ELF-1 (cell line): ENCODE data around the gene FAT1.

Experiments used
- DNase-seq: peaks from one replicate; pipeline ENCODE4 v3.0.0-alpha.2; 2016; ENCODE audit warnings: low read depth, low spot score

FAT1 gene

DNA sequence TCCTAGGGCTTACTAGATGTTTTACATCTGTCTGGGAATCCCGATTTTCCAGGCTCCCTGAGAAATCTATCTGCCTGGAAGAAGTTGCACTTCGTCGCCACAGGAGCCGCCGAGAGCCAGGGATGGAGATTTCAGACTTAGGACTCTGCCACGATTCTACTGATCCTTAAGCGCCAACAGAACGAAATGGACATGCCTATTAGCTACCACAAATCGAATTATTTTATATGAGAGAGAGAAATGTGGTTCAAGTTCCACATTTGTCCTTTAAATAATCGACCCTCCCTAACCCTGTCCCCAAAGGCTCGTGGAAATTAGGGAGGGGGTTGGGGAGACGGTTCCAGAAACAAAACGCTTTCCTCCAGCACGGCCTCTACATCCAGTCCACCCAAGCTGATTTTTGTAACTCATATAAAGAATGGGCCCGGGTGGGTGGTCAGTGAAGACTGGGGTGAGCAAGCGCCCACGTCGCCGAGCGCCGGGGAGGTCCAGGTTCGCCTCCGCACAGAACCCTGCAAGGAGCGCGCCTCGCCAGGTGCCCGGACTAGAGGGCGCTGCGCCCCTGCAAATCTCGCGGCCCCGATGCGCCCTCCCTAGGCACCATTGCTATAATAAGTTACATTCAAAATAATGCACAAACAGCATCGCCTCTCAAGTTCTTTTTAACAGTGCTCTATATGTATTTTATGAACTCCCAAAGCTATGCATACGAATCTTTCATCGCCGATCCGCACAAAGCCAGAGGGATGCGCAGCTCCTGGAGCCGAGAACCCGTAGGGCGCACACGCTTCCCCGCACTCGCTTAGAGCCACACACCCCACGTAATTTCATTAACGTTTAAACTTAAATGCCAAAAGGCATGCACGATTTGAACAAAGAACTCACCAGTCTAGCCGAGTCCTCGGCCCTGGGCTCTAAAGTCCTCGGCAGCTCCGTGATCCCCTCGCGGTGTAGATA, 2.1 kb upstream of the FAT1 start:
- peak; percentile 82 for DNase-seq

DNA sequence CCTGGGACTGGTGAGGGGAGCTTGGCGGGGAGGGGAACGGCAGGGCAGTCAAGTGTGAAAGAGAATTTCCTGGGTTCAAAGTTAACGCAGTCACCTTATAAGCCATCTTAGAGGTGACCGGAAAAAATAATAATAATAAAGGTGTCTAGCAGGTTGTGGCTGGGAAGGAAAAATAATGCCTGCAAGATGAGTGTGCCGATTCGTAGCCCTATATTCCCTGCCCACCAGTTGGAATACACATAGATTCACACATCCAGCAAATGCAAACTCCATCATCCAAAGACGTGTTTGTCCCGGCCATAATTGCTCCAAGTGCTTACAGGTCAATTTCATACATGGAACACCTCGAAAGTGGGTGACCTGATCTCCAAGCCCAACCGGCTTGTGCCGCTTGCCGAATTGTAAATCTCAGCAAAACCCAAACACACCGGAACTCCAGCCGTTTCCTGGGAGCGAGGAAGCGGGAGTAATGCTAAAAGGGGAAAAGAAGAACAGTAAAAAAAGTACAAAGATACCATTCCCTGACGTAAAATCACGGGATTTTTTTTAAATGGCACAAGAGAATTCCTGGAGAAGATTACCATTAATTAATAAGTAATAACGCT, 1.3 kb upstream of the FAT1 start:
- peak; percentile 64 for DNase-seq

DNA sequence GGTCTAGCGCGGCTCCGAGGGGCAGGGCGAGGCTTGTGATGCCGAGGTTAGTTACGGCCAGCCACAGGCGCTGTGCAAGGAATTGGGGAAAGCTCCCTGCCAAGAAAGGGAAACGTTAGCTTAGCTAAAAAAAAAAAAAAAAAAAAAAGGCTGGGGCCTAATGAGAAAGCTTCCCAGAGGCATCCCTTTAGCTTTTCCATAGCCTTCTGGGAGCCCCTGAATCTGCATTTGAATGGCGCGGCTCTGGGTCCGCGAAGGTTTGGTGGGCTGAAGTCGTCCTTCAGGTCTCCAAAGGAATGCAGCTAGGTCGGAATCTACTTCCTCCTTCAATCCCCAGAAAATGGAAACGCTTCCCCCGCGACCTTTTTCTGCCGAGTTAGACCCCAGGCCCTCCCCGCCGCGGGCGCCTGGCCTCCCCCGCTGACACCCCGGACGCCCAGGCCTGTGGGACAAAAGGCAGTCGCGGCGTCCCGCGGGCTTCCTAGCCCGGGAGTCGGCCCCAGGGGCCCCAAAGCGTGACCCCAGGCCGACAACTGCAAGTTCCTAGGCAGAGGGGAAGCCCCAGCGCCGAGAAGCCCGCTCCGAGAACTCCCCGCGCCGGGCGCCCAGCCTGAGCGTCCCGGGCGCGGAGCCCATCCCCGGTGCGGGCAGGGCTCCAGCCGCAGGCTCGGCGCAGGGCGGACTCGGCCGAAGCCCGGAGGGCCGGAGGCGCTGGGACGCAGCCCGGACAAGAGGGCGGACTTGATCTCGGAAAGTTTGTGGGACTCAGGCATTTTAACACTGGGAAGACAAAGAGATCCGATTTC, 605 bp upstream of the FAT1 start:
- DNase-seq: peak; percentile 90

DNA sequence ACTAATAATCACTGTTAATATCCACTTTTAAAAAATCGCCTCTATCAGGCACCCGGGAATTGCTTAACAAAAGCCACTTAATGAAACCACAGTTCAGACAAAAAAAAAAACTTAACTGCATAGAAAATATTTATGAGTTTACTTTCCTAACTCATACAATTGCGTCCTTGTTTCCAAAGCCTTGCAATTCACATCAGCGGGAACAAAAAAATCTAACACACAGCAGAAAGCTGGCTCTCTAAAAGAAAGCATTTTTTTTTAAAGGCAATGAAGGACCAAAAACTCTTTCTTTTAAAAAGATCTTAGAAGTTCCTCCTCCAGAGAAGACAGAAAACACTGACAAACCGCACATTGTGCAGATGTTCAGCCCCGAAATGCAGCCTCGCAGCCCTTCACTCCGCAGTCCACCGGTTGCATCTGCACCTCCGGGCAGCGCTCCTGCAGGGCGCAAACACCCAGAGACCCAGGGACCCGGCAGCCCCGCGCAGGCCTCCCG, 812 bp downstream of the FAT1 start:
- DNase-seq: peak; percentile 57

DNA sequence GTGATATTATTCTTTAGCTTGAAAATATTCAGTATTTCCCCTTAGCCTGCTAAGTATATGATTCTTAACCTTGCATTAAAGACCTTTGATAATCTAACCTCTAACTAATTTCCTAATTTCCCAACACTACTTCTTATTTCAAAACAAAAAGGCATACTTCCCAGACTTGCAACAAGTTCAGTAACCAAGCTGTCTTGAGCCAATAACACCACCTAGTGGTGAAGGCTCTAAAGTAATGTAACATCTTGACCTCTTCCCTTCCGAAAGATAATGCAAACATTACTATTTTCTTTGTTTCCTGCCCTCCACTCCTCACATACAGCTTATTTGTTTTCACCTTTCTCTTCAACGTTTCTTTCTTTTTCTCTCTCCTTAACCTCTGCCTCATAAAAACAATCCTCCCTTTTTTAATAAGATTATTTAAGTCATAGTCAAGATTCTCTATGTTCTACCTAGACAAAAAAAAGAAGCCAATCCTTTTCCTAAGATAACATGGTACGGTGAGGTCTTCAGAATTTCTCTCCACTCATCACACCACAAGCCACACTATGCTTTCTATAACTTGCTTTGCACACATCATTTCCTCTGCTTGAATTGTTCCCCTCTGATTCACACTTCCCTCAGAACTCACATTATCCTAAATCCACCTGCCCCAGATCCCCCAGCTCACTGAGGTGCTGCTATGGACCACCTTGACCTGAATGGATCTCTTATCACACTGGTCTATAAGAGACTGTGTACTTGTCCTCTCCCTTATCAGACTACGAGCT, 3.5 kb downstream of the FAT1 start:
- no peak for DNase-seq

DNA sequence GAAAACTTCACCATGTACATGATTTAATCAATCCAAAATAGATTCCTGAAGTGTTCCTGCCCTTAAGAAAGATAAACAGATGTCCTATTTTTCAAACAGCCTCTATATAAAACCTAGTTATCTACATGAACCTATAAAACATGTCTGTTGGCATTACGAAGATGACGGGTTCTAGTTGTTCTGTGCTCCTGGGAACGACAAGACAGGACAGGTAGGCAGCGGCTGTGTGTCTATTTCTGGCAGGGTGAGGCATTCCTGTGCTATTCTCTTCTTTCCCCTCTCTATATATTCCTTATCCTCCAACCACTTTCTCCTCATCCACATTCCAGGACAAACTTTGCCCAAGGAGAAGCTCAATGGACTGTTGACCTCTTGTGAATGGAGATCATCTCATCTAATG, 6.1 kb downstream of the FAT1 start:
- DNase-seq: no peak

DNA sequence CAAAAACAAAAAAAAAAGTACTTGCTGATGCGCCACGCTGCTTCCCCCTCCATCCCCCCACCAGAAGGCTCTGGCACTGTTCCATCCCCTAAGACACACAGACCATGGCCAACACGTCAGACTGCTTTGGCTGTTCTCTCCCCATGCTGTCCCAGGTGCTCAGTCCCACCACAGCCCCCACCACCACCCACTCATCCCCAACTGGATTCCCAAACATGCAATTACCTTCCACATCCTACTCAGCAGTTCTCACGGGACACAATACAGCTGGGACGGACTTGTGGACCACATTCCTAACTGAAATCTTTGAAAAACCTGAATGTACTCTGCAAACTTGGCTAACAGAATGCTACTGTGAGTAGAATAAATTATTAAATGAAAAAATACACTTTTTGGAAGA, 8.6 kb downstream of the FAT1 start:
- no peak for DNase-seq

DNA sequence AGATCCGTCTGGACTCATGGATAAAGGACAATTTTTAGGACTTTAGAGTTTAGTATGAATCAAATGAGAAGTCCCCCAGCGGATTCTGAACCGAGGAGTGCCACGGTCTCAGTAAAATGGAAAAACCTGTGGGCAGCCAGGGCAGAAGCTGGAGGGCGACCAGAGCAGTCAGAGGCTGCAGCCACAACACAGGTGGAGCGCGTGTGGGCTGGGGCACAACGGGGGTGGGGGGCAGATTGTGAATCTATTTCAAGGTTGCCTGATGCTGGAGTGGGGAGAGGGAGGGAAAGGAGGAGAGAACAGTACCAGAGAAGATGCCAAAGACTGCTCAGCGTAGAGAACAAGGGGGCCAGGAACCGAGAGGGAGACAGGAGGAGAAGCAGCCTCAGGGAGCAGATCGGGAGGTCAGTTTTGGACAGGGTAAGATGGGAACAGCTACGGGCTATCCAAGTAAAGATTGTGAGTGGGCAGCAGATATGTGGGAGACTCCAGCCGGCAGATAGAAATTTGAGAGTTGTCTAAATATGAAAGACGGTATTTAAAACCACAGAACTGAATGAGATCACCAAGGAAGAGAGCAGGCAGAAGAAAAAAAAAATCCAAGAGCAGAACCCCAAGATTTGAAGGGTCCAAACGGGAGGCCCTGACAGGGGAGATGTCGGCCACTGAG, 9.5 kb downstream of the FAT1 start:
- no peak for DNase-seq

DNA sequence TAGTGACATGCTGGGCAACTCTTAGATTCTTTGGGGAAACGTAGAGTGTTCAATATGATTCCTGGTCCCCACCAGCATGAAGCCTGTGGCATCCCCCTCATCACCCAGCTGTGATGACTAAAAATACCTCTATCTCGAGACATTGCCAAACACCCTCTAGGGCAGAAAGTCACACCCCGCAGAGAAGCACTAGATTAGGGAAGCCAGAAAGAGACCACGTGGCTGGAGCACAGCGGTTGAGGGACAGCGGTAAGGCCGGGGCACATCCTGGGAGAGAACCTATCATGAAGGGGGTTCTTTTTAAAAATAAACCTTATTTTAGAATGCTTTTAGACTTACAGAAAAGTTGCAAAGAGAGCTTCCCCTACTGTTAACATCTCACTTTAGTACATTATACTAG, 11.0 kb downstream of the FAT1 start:
- peak; percentile 60 for DNase-seq

DNA sequence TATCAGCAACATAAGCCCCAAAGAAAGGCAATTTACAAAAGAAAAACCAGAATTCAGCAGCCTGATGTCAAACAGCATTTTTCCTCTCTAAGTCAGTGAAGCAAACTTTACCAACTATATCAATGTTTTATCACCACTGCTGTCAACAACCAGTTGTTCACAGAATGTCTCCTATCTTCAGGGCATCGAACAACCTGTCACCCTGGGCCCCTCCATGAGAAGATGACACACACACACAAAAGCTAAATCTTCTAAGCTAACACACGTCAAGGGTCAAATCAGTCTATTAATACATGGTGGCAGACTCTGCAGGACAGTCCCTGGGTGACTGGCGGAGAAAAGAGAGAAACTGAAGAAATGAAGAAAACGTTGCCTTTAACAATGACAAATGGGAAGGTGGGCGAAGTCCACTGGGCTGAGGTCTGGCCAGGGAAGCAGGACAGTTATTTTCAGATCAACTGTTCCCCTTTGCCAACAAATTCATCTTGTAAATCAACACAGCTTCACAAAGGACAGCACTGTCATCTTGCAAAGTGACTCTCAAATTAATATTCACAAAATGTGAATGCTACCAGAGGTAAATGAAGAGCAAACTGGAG, 13.0 kb downstream of the FAT1 start:
- DNase-seq: no peak

DNA sequence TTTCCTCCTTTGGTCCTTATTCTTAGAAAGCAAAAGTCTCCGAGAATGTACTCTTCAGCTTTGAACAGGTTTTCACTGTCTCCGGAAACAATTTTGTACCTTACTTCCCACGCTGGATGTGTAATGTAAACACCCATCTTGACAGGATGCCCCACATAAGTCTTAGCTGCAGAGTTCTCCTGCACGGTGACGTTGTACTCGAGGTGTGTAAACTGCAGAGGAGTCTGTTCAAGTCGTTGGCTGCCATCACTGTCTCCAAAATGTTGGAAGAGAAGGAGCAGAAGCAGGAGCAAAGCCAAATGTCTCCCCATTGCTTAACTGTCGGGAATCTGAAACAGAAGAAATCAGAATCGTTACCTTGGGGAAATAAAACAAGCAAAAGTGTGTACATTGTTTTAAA, 14.1 kb downstream of the FAT1 start:
- no peak for DNase-seq

DNA sequence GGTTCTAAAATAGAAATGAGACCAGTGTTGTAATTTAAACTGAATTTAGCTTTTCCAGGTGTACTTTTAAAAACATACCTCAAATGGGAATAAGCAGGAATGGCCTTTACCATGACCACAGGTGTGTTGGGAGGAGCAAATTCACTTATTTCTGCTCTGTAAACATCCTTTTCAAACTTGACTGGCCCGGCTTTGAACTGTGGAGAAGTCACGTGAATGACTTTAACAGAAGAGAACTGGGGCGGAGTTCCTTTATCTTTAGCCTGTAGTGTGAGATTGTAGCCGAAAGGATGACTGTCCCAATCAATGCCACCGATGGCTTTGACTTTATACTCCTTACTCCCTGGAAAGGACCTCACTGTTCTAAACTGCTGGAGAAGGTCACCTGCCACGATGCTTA, 15.1 kb downstream of the FAT1 start:
- DNase-seq: no peak

DNA sequence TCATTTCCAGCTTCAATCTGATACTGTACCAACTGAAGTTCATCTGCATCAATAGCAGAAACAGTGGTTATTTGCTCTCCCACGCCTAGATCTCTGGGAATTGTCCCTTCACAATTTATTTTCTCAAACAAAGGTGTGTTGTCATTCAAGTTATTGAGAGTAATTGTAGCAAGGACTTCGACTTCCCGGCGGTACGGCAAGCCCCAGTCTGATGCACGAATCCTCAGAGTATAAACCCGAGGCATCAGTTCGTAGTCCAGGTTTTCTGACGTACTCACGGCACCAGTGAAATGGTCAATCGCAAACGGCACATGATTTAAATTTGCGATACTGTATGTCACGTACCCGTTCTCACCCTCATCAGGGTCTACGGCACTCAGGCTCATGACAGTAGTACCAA, 15.7 kb downstream of the FAT1 start:
- DNase-seq: no peak

DNA sequence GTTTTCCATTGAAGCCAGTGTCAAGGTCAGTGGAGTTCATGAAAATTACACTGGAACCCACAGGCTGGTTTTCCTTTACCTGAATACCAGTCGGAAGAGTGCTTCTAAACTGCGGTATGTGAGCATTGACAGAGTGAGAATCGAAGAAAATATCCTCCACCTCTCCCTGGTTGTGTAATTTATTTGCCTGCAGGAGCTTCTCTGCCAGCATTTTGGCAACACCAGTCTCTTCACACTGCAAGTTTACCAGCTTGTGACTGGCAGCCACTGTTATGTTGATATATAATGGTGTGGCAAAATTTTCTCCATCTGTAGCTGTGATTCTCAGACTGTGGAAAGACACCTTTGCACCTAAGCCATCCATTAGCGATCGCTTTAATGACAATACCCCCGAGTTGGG, 16.1 kb downstream of the FAT1 start:
- no peak for DNase-seq

DNA sequence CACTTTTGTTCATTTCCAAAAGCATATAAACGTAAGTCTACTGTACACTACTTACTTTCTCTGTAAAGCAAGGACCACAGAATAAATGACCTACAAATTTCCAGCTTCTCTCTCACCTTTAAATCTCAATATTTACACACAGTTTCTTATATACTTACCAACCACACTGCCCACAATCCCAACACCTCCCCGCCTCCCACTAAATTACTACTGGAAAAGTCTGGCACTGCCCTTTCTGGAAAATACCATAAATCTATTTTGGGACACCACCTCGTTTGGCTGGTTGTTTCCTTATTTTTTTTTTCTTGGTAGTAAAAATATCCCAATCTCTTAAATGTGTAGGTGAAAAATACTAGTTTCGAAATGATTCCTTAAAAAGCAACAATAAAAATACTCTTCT, 19.6 kb downstream of the FAT1 start:
- no peak for DNase-seq

DNA sequence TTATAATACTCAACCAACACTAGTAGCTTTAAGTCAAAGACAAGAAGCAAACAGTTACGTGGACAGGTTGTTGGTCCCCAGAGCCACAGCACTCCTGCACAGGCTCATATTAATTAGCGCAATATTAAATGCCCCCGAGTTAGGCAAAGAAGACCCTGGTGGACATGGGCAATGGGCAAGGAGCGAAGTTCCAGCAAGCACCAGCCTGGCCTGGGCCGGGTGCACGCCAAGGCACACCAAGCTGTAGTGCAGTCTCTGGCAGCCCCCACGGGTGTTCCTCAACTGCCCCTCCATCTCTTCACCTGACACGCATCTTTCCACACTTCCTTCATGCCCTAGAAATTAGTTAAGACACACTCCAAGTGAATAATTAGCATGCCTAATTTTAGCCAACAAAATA, 20.1 kb downstream of the FAT1 start:
- no peak for DNase-seq

DNA sequence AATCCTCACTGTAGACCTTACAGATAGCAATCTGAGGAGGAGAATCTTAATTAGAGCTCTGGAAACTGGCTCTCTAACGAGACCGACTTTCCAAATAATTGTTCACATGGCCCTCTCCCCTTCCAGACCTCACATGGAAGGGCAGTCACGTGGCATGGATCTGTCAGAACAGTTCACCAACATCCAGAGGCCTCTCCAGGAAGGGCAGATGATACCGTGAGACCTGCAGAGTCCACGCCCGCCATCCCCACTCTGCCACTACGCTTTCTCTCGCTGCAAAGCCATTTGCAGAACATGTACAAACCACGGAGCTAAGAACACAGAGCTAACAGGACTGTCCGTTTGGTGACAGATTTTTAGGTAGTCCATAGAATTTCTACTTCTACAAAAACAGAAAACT, 20.7 kb downstream of the FAT1 start:
- no peak for DNase-seq

DNA sequence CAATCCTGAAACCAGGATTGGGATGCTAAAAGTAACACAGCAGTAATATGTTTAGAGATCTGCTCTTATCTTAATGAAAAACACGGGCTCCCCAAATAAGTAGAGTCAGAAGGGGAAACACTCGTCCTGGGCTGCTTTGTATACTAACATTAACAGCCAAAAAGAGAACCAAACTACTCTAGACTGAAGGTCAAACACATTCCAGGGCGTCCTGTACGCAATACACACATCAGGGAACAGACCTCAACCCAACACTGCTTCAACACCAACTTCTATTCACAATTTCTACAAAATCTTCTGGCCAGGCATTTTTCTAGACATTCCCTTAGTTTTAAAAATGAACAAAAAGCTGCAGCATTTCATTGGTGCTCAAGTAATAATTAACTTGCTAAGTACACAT, 21.4 kb downstream of the FAT1 start:
- no peak for DNase-seq

DNA sequence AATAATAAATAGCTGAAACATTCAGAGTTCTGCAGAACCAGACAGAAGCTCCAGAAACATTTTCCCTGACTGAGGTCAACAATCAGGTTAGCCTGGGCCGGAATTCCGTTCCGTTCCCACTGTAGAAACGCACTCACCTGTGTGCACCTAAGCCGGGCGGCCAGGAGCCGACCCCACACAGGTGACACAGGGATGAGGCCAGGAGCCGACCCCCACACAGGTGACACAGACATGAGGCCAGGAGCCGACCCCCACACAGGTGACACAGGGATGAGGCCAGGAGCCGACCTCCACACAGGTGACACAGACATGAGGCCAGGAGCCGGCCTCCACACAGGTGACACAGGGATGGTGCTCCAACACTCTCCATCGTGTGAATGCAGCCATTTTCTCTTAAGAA, 21.9 kb downstream of the FAT1 start:
- DNase-seq: no peak

DNA sequence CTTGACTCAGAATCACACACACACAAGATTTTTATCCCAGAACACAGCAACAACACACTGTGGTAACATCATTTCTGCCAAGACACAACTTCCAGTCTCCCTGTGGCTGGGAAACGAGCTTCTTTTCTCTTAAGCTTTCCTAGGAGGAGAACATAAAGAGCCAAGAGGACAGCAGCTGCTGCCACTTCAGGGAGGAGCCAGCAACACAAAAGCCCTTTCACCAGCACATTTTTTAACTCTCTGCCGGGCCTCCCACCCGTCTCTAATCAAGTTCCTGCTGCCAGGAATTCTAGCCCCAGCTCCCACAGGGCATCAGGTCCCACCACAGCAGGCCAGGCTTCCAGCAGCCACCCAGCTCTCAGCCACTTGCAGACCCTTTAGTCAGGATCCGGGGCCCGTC, 22.4 kb downstream of the FAT1 start:
- peak; percentile 92 for DNase-seq

DNA sequence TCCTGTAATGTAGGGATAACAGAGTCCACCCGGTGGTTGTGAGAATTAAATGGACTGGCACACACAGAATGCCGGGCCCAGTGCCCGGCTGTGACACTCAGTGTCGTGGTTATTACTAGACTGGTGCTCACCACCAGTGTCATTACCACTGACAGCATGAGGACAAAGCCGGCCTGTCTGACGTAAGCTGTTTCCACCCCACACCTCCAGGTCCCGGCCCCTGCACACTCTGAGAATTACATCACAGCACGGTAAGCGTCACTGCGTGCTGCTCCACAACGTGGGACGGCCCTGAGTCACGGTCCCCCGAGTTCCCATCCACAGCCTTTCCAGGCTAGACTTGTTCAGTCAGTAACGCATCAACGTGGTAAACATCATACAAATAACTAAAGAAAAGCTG, 22.9 kb downstream of the FAT1 start:
- no peak for DNase-seq
